Muscle layer of colon (tissue), 2 donors: ENCODE results near the gene TRAM2.

Experiments
- H3K27ac ChIP-seq: one replicate; pipeline ENCODE4 v1.7.0; 2013; ENCODE audit warnings: low read depth, mild to moderate bottlenecking, low read length, moderate library complexity
- H3K27me3 ChIP-seq, 2 donors: one replicate each; pipeline ENCODE4 v1.7.0; 2013; ENCODE audit warnings: low read length in 2 of 2, mild to moderate bottlenecking in 2 of 2; ENCODE audit not compliant: insufficient read depth in 2 of 2, control insufficient read depth in 1 of 2
- H3K36me3 ChIP-seq: one replicate; pipeline ENCODE4 v1.7.0; 2013; ENCODE audit warnings: mild to moderate bottlenecking, low read length; ENCODE audit not compliant: insufficient read depth
- H3K4me1 ChIP-seq: one replicate; pipeline ENCODE4 v1.7.0; 2013; ENCODE audit warnings: mild to moderate bottlenecking, low read length; ENCODE audit not compliant: insufficient read depth
- H3K4me3 ChIP-seq, 2 donors: one replicate each; pipeline ENCODE4 v1.7.0; 2013; ENCODE audit warnings: low read length in 2 of 2, low read depth in 1 of 2, mild to moderate bottlenecking in 1 of 2, moderate library complexity in 1 of 2
- H3K9ac ChIP-seq: one replicate; pipeline ENCODE4 v1.7.0; 2013; ENCODE audit warnings: low read length
- H3K9me3 ChIP-seq: one replicate; pipeline ENCODE4 v1.7.0; 2013; ENCODE audit warnings: mild to moderate bottlenecking, low read length
- donor health status: abdominal sarcoma.
- donor health status: Adenocarcinoma of cecum.

The TRAM2 gene

GRCh38 chr6:52605610-52606185 is 28.8 kb upstream of the TRAM2 start:
- Histone ChIP-seq H3K9me3 (no peaks in the 10 kb centered on the region), H3K9ac (no peak overlapping the region), H3K4me1 (no peaks in the 10 kb centered on the region), H3K4me3 (no peak overlapping the region), H3K36me3 (no peaks in the 10 kb centered on the region), H3K27me3 (no peaks in the 10 kb centered on the region), H3K27ac (no peak overlapping the region)

- peaks cover 4% of the 10 kb centered on the region for H3K4me1 ChIP-seq
- H3K9me3 ChIP-seq = no peaks in the 10 kb centered on the region
- H3K9ac ChIP-seq = no peak overlapping the region
- no peak overlapping the region for H3K27ac ChIP-seq
- H3K36me3 ChIP-seq = no peaks in the 10 kb centered on the region
- no peaks in the 10 kb centered on the region for H3K27me3 ChIP-seq
- H3K4me3 ChIP-seq = no peak overlapping the region
Observed at GRCh38 chr6:52603000-52603795, 26.3 kb upstream of the TRAM2 start.

GRCh38 chr6:52598824-52599190 is 21.9 kb upstream of the TRAM2 start:
- Histone ChIP-seq H3K4me1 (peaks cover 27% of the 10 kb centered on the region), H3K27ac (no peak overlapping the region), H3K9ac (no peak overlapping the region), H3K36me3 (no peaks in the 10 kb centered on the region), H3K9me3 (no peaks in the 10 kb centered on the region), H3K4me3 (no peak overlapping the region), H3K27me3 (no peaks in the 10 kb centered on the region)

- Histone ChIP-seq H3K4me1 (peaks cover 27% of the 10 kb centered on the region), H3K27ac (no peak overlapping the region), H3K9me3 (no peaks in the 10 kb centered on the region), H3K36me3 (no peaks in the 10 kb centered on the region), H3K27me3 (no peaks in the 10 kb centered on the region), H3K9ac (peak overlapping the region; percentile 13), H3K4me3 (peak overlapping the region; percentile 21 to 49)
Observed at GRCh38 chr6:52598123-52598823, 21.4 kb upstream of the TRAM2 start.

- Histone ChIP-seq H3K27ac (no peak overlapping the region), H3K27me3 (no peaks in the 10 kb centered on the region), H3K9ac (peak overlapping the region; percentile 13), H3K4me1 (peaks cover 27% of the 10 kb centered on the region), H3K4me3 (peak overlapping the region; percentile 21 to 49), H3K9me3 (no peaks in the 10 kb centered on the region), H3K36me3 (no peaks in the 10 kb centered on the region)
Observed at GRCh38 chr6:52597738-52598122, 20.9 kb upstream of the TRAM2 start.

- Histone ChIP-seq H3K4me1 (peaks cover 27% of the 10 kb centered on the region), H3K36me3 (no peaks in the 10 kb centered on the region), H3K27ac (no peak overlapping the region), H3K9ac (no peak overlapping the region), H3K9me3 (no peaks in the 10 kb centered on the region), H3K27me3 (no peaks in the 10 kb centered on the region), H3K4me3 (no peak overlapping the region)
Observed at GRCh38 chr6:52596371-52597028, 19.6 kb upstream of the TRAM2 start.

- no peak overlapping the region for H3K9ac ChIP-seq
- no peaks in the 10 kb centered on the region for H3K9me3 ChIP-seq
- no peaks in the 10 kb centered on the region for H3K27me3 ChIP-seq
- H3K27ac ChIP-seq = peak overlapping the region; percentile 42
- H3K4me1 ChIP-seq = peaks cover 27% of the 10 kb centered on the region
- no peak overlapping the region for H3K4me3 ChIP-seq
- no peaks in the 10 kb centered on the region for H3K36me3 ChIP-seq
Observed at GRCh38 chr6:52595796-52596130, 18.9 kb upstream of the TRAM2 start.

- peak overlapping the region; percentile 42 for H3K27ac ChIP-seq
- H3K4me3 ChIP-seq = no peak overlapping the region
- no peaks in the 10 kb centered on the region for H3K9me3 ChIP-seq
- H3K4me1 ChIP-seq = peaks cover 27% of the 10 kb centered on the region
- H3K36me3 ChIP-seq = no peaks in the 10 kb centered on the region
- H3K27me3 ChIP-seq = no peaks in the 10 kb centered on the region
- H3K9ac ChIP-seq = no peak overlapping the region
Observed at GRCh38 chr6:52595000-52595795, 18.3 kb upstream of the TRAM2 start.

GRCh38 chr6:52594221-52594620 is 17.4 kb upstream of the TRAM2 start:
- no peaks in the 10 kb centered on the region for H3K36me3 ChIP-seq
- no peaks in the 10 kb centered on the region for H3K9me3 ChIP-seq
- H3K4me1 ChIP-seq = peaks cover 27% of the 10 kb centered on the region
- no peak overlapping the region for H3K4me3 ChIP-seq
- no peak overlapping the region for H3K9ac ChIP-seq
- no peaks in the 10 kb centered on the region for H3K27me3 ChIP-seq
- no peak overlapping the region for H3K27ac ChIP-seq

- no peaks in the 10 kb centered on the region for H3K36me3 ChIP-seq
Observed at GRCh38 chr6:52591832-52592231, 15.0 kb upstream of the TRAM2 start.

More at GRCh38 chr6:52591832-52592231, 15.0 kb upstream of the TRAM2 start:
- H3K4me1 ChIP-seq = peaks cover 17% of the 10 kb centered on the region
- H3K27me3 ChIP-seq = no peaks in the 10 kb centered on the region
- no peak overlapping the region for H3K9ac ChIP-seq
- H3K4me3 ChIP-seq = no peak overlapping the region
- no peak overlapping the region for H3K27ac ChIP-seq
- no peaks in the 10 kb centered on the region for H3K9me3 ChIP-seq
